ENCODE measurements around the gene JMJD8. TPM values are rescaled to one million over a fixed set of nuclear protein-coding genes. Genes with fewer than 3 reads are reported as not detected.

JMJD8 gene
- total and polyA plus RNA-seq, 2 experiments from 2014 or later, result 87.9 to 96.3 TPM

- H3K4me1 ChIP-seq (ENCODE audit: insufficient read depth), result no peaks in the 10 kb centered on the region
- no peaks in the 10 kb centered on the region for H3F3A ChIP-seq (ENCODE audit: insufficient read depth)
- H3K4me2 ChIP-seq (ENCODE audit: unreplicated experiment), result no peak overlapping the region
- no peak overlapping the region for H3K9ac ChIP-seq
- TF ChIP-seq EZH2phosphoT487 (IDR thresholded peaks at IDR 0.05; ENCODE audit: insufficient read depth, low read depth), result no peak
- TF ChIP-seq EZH2 (IDR thresholded peaks at IDR 0.05; ENCODE audit: insufficient read depth, poor library complexity, severe bottlenecking), result no peak
- no peak overlapping the region for H3K27ac ChIP-seq
- no peak for DNase-seq
- no peaks in the 10 kb centered on the region for H4K20me1 ChIP-seq (ENCODE audit: insufficient read depth)
- no peaks in the 10 kb centered on the region for H3K27me3 ChIP-seq (replicated peaks; ENCODE audit: insufficient read depth)
- no peak overlapping the region for H2AFZ ChIP-seq
- H3K4me3 ChIP-seq, result no peak overlapping the region
- in situ Hi-C loops (cut with MboI), result no loop called here
- 92 to 93% methylated on average over 15 to 19 of the region's 19 CpGs for WGBS, 2 experiments (ENCODE audit: low coverage in 1 of 2, low lambda C conversion rate in 2 of 2, missing lambda C conversion rate in 2 of 2)
- no peaks in the 10 kb centered on the region for H3K79me2 ChIP-seq (ENCODE audit: insufficient read depth)
- no peaks in the 10 kb centered on the region for H3K9me2 ChIP-seq (ENCODE audit: insufficient read depth)
- no peaks in the 10 kb centered on the region for H3K36me3 ChIP-seq (ENCODE audit: low read depth)
- no peaks in the 10 kb centered on the region for H3K9me3 ChIP-seq (ENCODE audit: low read depth)
Measured at GRCh38 chr16:662095-662494, 22.0 kb downstream of the JMJD8 start.

- no peak overlapping the region for H3K4me3 ChIP-seq
- no peaks in the 10 kb centered on the region for H3K79me2 ChIP-seq (ENCODE audit: insufficient read depth)
- no peaks in the 10 kb centered on the region for H3K9me2 ChIP-seq (ENCODE audit: insufficient read depth)
- H3K27me3 ChIP-seq (replicated peaks; ENCODE audit: insufficient read depth), result no peaks in the 10 kb centered on the region
- no peaks in the 10 kb centered on the region for H3F3A ChIP-seq (ENCODE audit: insufficient read depth)
- H3K36me3 ChIP-seq (ENCODE audit: low read depth), result no peaks in the 10 kb centered on the region
- in situ Hi-C loops (cut with MboI), result no loop called here
- H3K9me3 ChIP-seq (ENCODE audit: low read depth), result no peaks in the 10 kb centered on the region
- no peaks in the 10 kb centered on the region for H3K4me1 ChIP-seq (ENCODE audit: insufficient read depth)
- H3K27ac ChIP-seq, result no peak overlapping the region
- H2AFZ ChIP-seq, result no peak overlapping the region
- no peaks in the 10 kb centered on the region for H4K20me1 ChIP-seq (ENCODE audit: insufficient read depth)
- H3K4me2 ChIP-seq (ENCODE audit: unreplicated experiment), result no peak overlapping the region
- no peak for DNase-seq
- TF ChIP-seq EZH2phosphoT487 (IDR thresholded peaks at IDR 0.05; ENCODE audit: insufficient read depth, low read depth) (no peak), EZH2 (IDR thresholded peaks at IDR 0.05; ENCODE audit: insufficient read depth, poor library complexity, severe bottlenecking) (no peak)
- H3K9ac ChIP-seq, result no peak overlapping the region
- 93% methylated on average over 32 to 35 of the region's 35 CpGs for WGBS, 2 experiments (ENCODE audit: low coverage in 1 of 2, low lambda C conversion rate in 2 of 2, missing lambda C conversion rate in 2 of 2)
Measured at GRCh38 chr16:661184-661821, 22.8 kb downstream of the JMJD8 start.

DNA sequence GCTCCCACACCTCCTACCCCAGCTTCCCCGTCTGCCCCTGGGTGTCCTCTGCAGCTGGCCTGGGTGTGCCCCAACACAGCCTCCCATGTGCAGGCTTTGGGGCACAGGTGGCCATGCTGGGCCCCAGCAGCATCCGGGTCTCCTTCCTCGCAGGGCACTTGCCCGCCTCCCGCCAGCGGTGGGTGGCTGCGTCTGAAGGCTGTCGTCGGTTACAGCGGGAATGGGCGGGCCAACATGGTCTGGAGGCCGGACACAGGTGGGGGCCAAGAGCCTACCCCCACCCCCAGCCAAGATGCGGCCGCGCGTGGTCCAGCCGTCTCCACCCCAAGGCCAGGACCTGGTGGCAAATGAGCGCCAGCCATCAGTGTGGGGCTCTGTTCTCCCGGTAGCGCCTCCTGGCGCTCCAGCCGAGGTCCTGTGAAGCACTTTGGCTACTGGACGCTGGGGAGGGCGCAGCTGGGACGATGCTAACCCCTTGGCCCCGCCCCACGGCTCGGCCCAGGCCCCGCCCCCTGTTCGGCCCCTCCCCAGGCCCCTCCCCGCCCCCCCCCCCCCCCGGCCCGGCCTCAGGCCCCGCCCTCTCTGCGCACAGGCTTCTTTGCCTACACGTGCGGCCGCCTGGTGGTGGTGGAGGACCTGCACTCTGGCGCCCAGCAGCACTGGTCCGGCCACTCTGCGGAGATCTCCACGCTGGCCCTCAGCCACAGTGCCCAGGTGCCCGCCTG lies 23.5 kb downstream of the JMJD8 start:
- no peaks in the 10 kb centered on the region for H3K79me2 ChIP-seq (ENCODE audit: insufficient read depth)
- no peak overlapping the region for H3K27ac ChIP-seq
- H3K27me3 ChIP-seq (replicated peaks; ENCODE audit: insufficient read depth), result no peaks in the 10 kb centered on the region
- no peaks in the 10 kb centered on the region for H3F3A ChIP-seq (ENCODE audit: insufficient read depth)
- H3K4me2 ChIP-seq (ENCODE audit: unreplicated experiment), result no peak overlapping the region
- H3K9me2 ChIP-seq (ENCODE audit: insufficient read depth), result no peaks in the 10 kb centered on the region
- H3K4me1 ChIP-seq (ENCODE audit: insufficient read depth), result no peaks in the 10 kb centered on the region
- H3K9ac ChIP-seq, result no peak overlapping the region
- WGBS, 2 experiments (ENCODE audit: low coverage in 1 of 2, low lambda C conversion rate in 2 of 2, missing lambda C conversion rate in 2 of 2), result 72 to 74% methylated on average over 27 to 34 of the region's 43 CpGs
- DNase-seq, result peak; percentile 59
- TF ChIP-seq EZH2 (IDR thresholded peaks at IDR 0.05; ENCODE audit: insufficient read depth, poor library complexity, severe bottlenecking), result no peak
- no peak for TF ChIP-seq EZH2phosphoT487 (IDR thresholded peaks at IDR 0.05; ENCODE audit: insufficient read depth, low read depth)
- no peak overlapping the region for H2AFZ ChIP-seq
- no peaks in the 10 kb centered on the region for H3K9me3 ChIP-seq (ENCODE audit: low read depth)
- H3K4me3 ChIP-seq, result no peak overlapping the region
- H3K36me3 ChIP-seq (ENCODE audit: low read depth), result no peaks in the 10 kb centered on the region
- no peaks in the 10 kb centered on the region for H4K20me1 ChIP-seq (ENCODE audit: insufficient read depth)
- in situ Hi-C loops (cut with MboI), result no loop called here

GRCh38 chr16:660132-660458 lies 24.0 kb downstream of the JMJD8 start:
- no peak overlapping the region for H2AFZ ChIP-seq
- H3K4me2 ChIP-seq (ENCODE audit: unreplicated experiment), result no peak overlapping the region
- in situ Hi-C loops (cut with MboI), result no loop called here

More at GRCh38 chr16:660132-660458, 24.0 kb downstream of the JMJD8 start:
- no peaks in the 10 kb centered on the region for H3K27me3 ChIP-seq (replicated peaks; ENCODE audit: insufficient read depth)
- WGBS, 2 experiments (ENCODE audit: low coverage in 1 of 2, low lambda C conversion rate in 2 of 2, missing lambda C conversion rate in 2 of 2), result 79 to 95% methylated on average over 3 to 6 of the region's 6 CpGs
- H4K20me1 ChIP-seq (ENCODE audit: insufficient read depth), result no peaks in the 10 kb centered on the region
- H3K9ac ChIP-seq, result no peak overlapping the region
- H3K27ac ChIP-seq, result no peak overlapping the region
- TF ChIP-seq EZH2phosphoT487 (IDR thresholded peaks at IDR 0.05; ENCODE audit: insufficient read depth, low read depth) (no peak), EZH2 (IDR thresholded peaks at IDR 0.05; ENCODE audit: insufficient read depth, poor library complexity, severe bottlenecking) (no peak)
- H3K9me2 ChIP-seq (ENCODE audit: insufficient read depth), result no peaks in the 10 kb centered on the region
- H3F3A ChIP-seq (ENCODE audit: insufficient read depth), result no peaks in the 10 kb centered on the region
- H3K79me2 ChIP-seq (ENCODE audit: insufficient read depth), result no peaks in the 10 kb centered on the region
- H3K9me3 ChIP-seq (ENCODE audit: low read depth), result no peaks in the 10 kb centered on the region
- no peak for DNase-seq
- no peaks in the 10 kb centered on the region for H3K4me1 ChIP-seq (ENCODE audit: insufficient read depth)
- no peak overlapping the region for H3K4me3 ChIP-seq
- no peaks in the 10 kb centered on the region for H3K36me3 ChIP-seq (ENCODE audit: low read depth)

All from GM23248 (cell line).